Small intestine (tissue), 7 donors: ENCODE results near the gene EPN3. TPM values are rescaled to one million over a fixed set of nuclear protein-coding genes. Genes with fewer than 3 reads are reported as not detected.
A peak's percentile ranks its signal among the peaks of the same experiment; 100 is the strongest.

Experiments
- DNase-seq, 2 donors: peaks; one replicate each; pipeline versions ENCODE4 v3.0.0 to v3.0.0-alpha.2; 2013
- FAIRE-seq: peaks from 2 replicates; lab custom pipeline; 2012; peaks lifted over from hg19 to GRCh38; lab: Jason Lieb, UNC
- H3K27ac ChIP-seq, 3 donors: one replicate each; pipeline ENCODE4 v1.5.1; 2013; ENCODE audit warnings: low read length in 2 of 3, mild to moderate bottlenecking in 2 of 3, control low read depth in 1 of 3, inconsistent platforms in 1 of 3, low read depth in 1 of 3, moderate library complexity in 1 of 3
- H3K27me3 ChIP-seq, 3 donors: one replicate each; pipeline ENCODE4 v1.6.1; 2013; ENCODE audit warnings: low read length in 3 of 3, inconsistent platforms in 1 of 3; ENCODE audit not compliant: control insufficient read depth in 3 of 3, insufficient read depth in 3 of 3
- H3K36me3 ChIP-seq, 3 donors: one replicate each; pipeline ENCODE4 v1.6.1; 2013; ENCODE audit warnings: low read length in 3 of 3, inconsistent platforms in 1 of 3, low read depth in 1 of 3, mild to moderate bottlenecking in 1 of 3, moderate library complexity in 1 of 3; ENCODE audit not compliant: control insufficient read depth in 3 of 3, insufficient read depth in 2 of 3
- H3K4me1 ChIP-seq, 3 donors: one replicate each; pipeline ENCODE4 v1.6.1; 2013; ENCODE audit warnings: low read length in 2 of 3, inconsistent platforms in 1 of 3, low read depth in 1 of 3, mild to moderate bottlenecking in 1 of 3, moderate library complexity in 1 of 3; ENCODE audit not compliant: control insufficient read depth in 3 of 3, insufficient read depth in 2 of 3
- H3K4me3 ChIP-seq, 3 donors: one replicate each; pipeline ENCODE4 v1.5.1; 2013; ENCODE audit warnings: low read length in 3 of 3, control low read depth in 1 of 3, inconsistent platforms in 1 of 3, low read depth in 1 of 3, mild to moderate bottlenecking in 1 of 3, moderate library complexity in 1 of 3
- H3K9me3 ChIP-seq, 2 donors: one replicate each; pipeline ENCODE4 v1.6.1; 2013; ENCODE audit warnings: low read depth in 1 of 2, low read length in 1 of 2; ENCODE audit not compliant: control insufficient read depth in 2 of 2, insufficient read depth in 1 of 2
- WGBS, 3 donors: extraction: QIAGEN DNeasy Blood & Tissue Kit; methylation state at CpG; one replicate each; pipeline ENCODE4 v1.1.7; 2013; 5-methylcytosine and 5-hydroxymethylcytosine counted together
- polyA plus RNA-seq, 4 donors: library from polyadenylated mRNA; stranded (reverse) in 3 of 4; unstranded in 1 of 4; fragments of 200-250 nt in 3 of 4; fragments of 120-200 nt in 1 of 4; gene quantifications; one replicate each; pipeline versions ENCODE4 v1.2.1 to v1.2.3, GENCODE V29; 2013
- donor health status: healthy with polysubstance abuse.
- donor health status: control.
- donor health status: control.
- donor health status: Bipolar disorder and iron deficiency.
- donor health status: healthy.

EPN3 gene
- polyA plus RNA-seq, 4 donors: 5.4 to 28.1 (median 11.5) TPM

DNA sequence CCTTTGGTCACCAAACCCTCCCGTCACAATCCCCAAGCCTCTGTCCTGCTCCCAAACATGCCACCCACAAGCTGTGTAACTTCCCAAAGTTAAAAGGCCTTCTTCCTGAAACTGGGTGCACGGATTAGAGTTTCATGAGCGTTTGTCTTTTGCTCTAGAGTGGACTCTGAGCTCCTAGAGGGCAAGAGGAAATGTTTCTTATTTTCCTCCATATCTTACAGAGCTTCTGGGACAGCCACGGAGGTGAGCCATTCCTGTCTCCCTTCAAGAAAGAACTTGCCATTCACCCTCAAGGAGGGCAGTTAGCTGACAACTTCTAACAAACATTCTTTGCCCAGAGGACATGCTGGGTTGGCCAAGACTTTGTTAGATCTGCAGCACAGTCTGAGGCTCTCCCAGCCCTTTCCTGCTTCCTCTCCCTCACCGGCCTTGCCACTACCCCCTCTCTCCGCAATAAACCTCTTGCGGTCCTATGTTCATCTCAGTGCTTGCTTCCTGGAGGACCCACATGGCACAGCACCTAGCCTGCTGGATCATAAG is 26.9 kb upstream of the EPN3 start:
- no peak for FAIRE-seq

DNA sequence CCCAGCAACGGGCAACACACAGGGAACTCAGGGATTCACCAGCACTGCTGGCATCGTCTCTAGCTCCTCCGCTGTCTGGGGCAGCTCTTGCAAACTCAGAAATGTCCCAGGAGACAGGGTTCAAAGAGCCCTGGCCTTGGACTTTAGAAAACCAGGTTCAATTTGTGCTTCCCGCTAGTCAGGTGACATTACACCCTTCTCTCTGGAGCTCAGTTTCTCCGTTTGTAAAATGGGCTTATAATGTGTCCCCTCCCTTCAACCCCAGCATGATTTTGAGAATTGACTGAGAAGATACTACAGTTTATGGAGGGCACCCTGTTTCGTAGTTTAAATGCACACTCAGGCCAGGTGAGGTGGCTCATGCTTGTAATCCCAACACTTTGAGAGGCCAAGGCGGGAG is 26.2 kb upstream of the EPN3 start:
- FAIRE-seq (no peak), DNase-seq (peak in 1 of 2 donors; percentile 23)
- Histone ChIP-seq H3K4me1 (peaks cover 4 to 27% (median 6%) of the 10 kb centered on the region in 3 donors), H3K9me3 (no peaks in the 10 kb centered on the region), H3K27ac (peak overlapping the region in 1 of 3 donors; percentile 47), H3K36me3 (peaks cover 0 to 2% (median 0%) of the 10 kb centered on the region in 3 donors), H3K4me3 (no peak overlapping the region), H3K27me3 (no peaks in the 10 kb centered on the region)
- WGBS, 3 donors: 71 to 74% (median 71%) methylated on average over 7 of the region's 7 CpGs

More for the DNA sequence above, 26.9 kb upstream of the EPN3 start:
- Histone ChIP-seq H3K9me3 (no peaks in the 10 kb centered on the region), H3K4me1 (peaks cover 4 to 25% (median 6%) of the 10 kb centered on the region in 3 donors), H3K36me3 (peaks cover 0 to 2% (median 0%) of the 10 kb centered on the region in 3 donors), H3K27me3 (no peaks in the 10 kb centered on the region), H3K27ac (peak overlapping the region in 2 of 3 donors; percentile 17 to 47), H3K4me3 (no peak overlapping the region)
- peak; percentile 42 to 68 for DNase-seq
- 44 to 52% (median 47%) methylated on average over 7 of the region's 7 CpGs for WGBS, 3 donors

DNA sequence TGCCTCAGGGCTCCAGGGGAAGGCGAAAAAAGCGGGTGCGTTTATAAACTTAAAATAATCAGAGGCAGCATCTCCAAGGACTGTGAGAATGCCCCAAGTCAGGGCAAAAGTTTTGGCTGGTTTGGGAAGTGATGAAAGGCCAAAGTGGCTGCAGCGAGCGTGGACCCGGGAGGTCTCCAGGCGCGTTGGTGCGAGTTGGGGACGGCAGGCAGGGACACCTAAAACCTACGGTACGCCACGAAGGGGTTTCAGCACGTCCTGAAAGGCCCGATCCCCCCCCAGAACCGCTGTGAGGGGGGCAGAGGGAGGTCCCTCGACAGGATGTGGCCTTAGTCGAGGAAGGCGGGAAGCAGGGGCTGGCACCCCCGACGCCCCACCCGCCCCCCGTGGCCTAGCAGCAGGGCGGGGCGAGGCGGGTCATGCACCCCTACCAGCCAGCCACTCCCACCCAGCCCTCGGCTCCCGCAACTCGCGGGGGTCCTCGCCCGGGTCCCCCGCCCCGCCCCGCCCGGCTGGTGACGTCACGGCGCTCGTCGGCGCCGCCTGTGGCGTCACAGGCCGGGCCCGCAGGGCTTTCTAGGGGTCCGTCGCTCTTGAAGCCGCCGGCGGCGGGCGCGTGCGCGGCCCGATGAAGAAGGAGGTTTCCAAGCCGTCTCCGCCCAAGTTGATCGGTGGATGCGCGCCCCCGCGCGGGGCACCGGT is 24.5 kb upstream of the EPN3 start, which contains the start of gene MYCBPAP:
TSS of gene MYCBPAP (plus strand) at position 569 of the 702 bp plus-strand sequence. CDS start 236 bp downstream, outside the sequence.
- Histone ChIP-seq H3K27me3 (no peaks in the 10 kb centered on the region), H3K27ac (peak within 1 kb of the TSS; percentile 6 to 62 (median 61)), H3K4me3 (peak within 1 kb of the TSS; percentile 31 to 57 (median 48)), H3K36me3 (peaks cover 0 to 2% (median 0%) of the 10 kb centered on the region in 3 donors), H3K9me3 (no peaks in the 10 kb centered on the region), H3K4me1 (peaks cover 6 to 37% (median 6%) of the 10 kb centered on the region in 3 donors)
- peak; percentile 73 to 88 for DNase-seq
- WGBS, 3 donors: 12 to 26% (median 17%) methylated on average over 45 to 66 of the region's 66 CpGs
- no peak for FAIRE-seq

DNA sequence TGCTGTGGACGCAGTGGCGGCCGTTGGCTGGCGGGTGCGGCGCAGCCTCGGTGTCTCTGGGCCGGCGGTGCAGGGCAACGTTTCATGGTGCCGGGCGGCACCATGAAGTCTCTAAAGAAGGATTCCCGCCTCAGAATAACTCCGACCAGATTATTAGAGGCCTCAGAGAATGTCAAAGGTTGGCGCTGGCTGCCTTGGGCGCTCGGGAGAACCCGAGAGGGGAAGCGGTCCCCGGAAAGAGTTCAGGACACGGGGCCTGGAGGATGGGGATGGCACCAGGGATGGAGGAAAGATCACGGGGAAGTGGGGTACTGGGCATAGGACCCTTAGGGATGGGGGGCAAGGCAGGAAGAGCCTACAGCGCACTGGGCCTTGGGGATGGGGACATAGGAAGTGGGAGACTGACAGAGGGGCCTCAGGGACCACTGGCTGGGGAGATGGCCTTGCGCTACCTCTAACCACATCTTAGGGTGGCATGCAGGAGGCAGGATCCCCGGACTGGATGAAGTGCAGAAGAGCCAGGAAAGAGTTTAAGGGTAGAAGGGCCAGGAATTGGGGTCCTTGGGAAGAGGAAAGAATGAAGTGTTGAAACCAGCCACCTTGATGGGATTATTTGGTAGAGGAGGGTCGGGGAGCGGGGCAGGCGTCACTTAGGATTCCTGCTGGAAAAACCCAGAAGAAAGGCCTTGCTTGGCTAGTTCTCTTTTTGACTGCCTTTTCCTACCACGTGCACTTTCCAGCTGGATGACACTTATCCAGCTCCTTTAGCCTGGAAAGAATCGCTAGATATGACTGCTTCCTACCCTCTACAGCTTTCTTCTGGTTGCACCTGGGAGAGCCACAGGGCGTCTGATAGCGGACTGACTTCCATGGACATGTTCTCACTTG is 23.7 kb upstream of the EPN3 start:
- Histone ChIP-seq H3K9me3 (no peaks in the 10 kb centered on the region), H3K27me3 (no peaks in the 10 kb centered on the region), H3K4me1 (peaks cover 6 to 37% (median 6%) of the 10 kb centered on the region in 3 donors), H3K4me3 (peak overlapping the region; percentile 31 to 57 (median 48)), H3K27ac (peak overlapping the region; percentile 6 to 62 (median 61)), H3K36me3 (peaks cover 0 to 2% (median 0%) of the 10 kb centered on the region in 3 donors)
- FAIRE-seq: no peak
- 31 to 35% (median 34%) methylated on average over 32 of the region's 32 CpGs for WGBS, 3 donors
- DNase-seq: no peak

DNA sequence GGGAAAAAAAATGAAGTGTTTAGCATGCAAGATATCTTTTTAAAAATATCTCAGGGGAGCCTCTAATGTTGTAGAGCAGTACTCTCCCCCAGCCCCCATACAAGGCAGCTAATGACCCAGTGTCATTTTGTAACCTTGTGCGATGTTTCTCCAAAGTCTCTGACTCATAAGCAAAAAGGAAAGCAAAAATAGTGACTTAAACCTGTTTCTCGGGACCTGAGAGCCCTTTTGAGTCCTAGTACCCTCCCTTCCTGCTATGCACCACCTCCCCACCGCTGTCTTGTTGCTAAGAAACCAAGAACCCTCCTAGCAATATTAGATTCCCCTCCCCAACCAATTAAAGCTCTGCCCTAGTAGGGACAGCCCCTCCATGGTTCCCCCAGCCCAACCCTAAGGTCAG is 21.5 kb upstream of the EPN3 start:
- peak overlapping the region in 1 of 3 donors; percentile 13 for H3K27ac ChIP-seq
- DNase-seq: peak in 1 of 2 donors; percentile 52
- H3K4me3 ChIP-seq: no peak overlapping the region

DNA sequence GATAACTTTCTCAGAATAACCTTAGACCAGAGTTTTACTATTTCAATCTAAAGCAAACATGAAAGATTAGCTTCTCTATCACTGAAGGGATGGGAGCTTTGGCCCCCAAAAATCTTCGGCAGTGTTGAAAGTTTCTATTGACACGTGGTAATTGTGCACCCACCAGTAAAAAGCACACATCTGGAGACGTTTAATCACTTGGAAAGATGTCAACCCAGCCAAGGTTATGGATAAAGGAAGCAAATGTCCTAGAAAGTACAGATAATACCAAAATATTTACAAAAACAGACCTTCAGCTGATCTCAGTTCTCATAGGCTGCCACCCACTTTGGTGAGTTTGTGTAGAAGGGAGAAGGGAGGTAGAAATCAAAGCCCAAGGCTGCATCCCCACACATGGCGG is 19.0 kb upstream of the EPN3 start:
- Histone ChIP-seq H3K27me3 (no peaks in the 10 kb centered on the region), H3K27ac (no peak overlapping the region), H3K9me3 (no peaks in the 10 kb centered on the region), H3K4me3 (no peak overlapping the region), H3K36me3 (peaks cover 0 to 2% (median 0%) of the 10 kb centered on the region in 3 donors), H3K4me1 (peaks cover 0 to 20% (median 7%) of the 10 kb centered on the region in 3 donors)
- DNase-seq: no peak
- 48 to 68% (median 62%) methylated on average over 4 of the region's 4 CpGs for WGBS, 3 donors
- no peak for FAIRE-seq

More for the DNA sequence above, 21.5 kb upstream of the EPN3 start:
- peaks cover under 1 to 26% (median 7%) of the 10 kb centered on the region in 3 donors for H3K4me1 ChIP-seq
- H3K36me3 ChIP-seq: peaks cover 0 to 2% (median 0%) of the 10 kb centered on the region in 3 donors
- 27 to 36% (median 33%) methylated on average over 3 of the region's 3 CpGs for WGBS, 3 donors
- no peaks in the 10 kb centered on the region for H3K27me3 ChIP-seq
- FAIRE-seq: no peak
- no peaks in the 10 kb centered on the region for H3K9me3 ChIP-seq

DNA sequence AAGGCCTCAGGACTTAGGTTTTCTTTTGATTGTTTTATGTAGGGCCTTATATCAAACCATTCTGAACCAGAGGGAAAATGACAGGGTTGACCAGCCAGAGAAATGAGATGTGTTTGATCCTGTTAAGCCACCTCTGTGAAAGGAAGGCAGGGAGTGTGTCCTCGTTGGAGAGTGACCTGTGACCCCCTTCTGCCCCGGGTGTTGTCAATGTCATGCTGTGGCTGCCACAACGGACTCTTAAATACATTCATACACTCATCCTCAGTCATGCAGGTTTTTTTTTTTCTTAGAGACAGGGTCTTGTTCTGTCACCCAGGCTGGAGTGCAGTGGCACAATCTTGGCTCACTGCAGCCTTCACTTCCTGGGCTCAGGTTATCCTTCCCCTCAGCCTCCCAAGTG is 18.1 kb upstream of the EPN3 start:
- WGBS, 3 donors: 42 to 60% (median 55%) methylated on average over 3 of the region's 3 CpGs
- DNase-seq: no peak
- FAIRE-seq: no peak
- H3K36me3 ChIP-seq: no peaks in the 10 kb centered on the region
- peaks cover 0 to 14% (median 5%) of the 10 kb centered on the region in 3 donors for H3K4me1 ChIP-seq
- no peak overlapping the region for H3K27ac ChIP-seq
- no peak overlapping the region for H3K4me3 ChIP-seq
- no peaks in the 10 kb centered on the region for H3K9me3 ChIP-seq
- H3K27me3 ChIP-seq: no peaks in the 10 kb centered on the region
